Fibroblast of peridontal ligament (primary cell): ENCODE data around the gene KMT2B.

ENCODE experiments used
- DNase-seq: peaks from one replicate; pipeline ENCODE4 v3.0.0-alpha.2; 2010; ENCODE audit errors: extremely low read depth

KMT2B gene

DNA sequence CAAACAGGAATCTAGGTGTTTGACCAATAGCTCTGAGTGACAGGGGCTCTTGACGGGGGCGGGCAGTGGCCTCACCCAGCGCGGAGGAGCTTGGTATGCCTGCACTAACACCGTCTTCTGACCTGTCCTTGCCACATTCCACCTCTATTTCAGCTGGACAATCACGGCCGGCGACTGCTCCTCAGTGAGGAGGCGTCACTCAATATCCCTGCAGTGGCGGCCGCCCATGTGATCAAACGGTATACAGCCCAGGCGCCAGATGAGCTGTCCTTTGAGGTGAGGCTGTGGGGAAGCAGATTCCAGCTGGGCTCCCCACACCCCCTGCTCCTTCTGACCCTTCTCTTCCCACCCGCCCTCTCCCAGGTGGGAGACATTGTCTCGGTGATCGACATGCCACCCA is 62.3 kb downstream of the KMT2B start:
- no peak for DNase-seq

GRCh38 chr19:35780717-35781116 is 62.9 kb downstream of the KMT2B start:
- no peak for DNase-seq

- no peak for DNase-seq
Measured at GRCh38 chr19:35781650-35782049, 63.8 kb downstream of the KMT2B start.

GRCh38 chr19:35782589-35782988 is 64.8 kb downstream of the KMT2B start:
- no peak for DNase-seq

- DNase-seq: no peak
Measured at GRCh38 chr19:35783469-35784434, 65.9 kb downstream of the KMT2B start.

- DNase-seq: no peak
Measured at GRCh38 chr19:35784503-35785338, 66.9 kb downstream of the KMT2B start.

- DNase-seq: no peak
Measured at GRCh38 chr19:35785339-35785627, 67.5 kb downstream of the KMT2B start.

DNA sequence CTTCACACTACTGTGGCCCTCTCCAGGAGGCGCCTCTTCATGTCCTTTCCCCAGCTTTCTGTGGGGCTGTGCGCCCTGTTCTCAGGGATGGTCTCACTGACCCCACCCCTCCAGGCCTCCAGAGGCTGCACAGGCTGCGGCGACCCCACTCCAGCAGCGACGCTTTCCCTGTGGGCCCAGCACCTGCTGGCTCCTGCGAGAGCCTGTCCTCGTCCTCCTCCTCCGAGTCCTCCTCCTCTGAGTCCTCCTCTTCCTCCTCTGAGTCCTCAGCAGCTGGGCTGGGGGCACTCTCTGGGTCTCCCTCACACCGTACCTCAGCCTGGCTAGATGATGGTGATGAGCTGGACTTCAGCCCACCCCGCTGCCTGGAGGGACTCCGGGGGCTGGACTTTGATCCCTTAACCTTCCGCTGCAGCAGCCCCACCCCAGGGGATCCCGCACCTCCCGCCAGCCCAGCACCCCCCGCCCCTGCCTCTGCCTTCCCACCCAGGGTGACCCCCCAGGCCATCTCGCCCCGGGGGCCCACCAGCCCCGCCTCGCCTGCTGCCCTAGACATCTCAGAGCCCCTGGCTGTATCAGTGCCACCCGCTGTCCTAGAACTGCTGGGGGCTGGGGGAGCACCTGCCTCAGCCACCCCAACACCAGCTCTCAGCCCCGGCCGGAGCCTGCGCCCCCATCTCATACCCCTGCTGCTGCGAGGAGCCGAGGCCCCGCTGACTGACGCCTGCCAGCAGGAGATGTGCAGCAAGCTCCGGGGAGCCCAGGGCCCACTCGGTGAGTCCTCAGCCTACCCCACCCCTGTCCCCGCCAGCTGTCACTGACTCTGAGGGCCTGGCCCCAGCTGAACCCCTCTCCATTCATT is 68.7 kb downstream of the KMT2B start:
- DNase-seq: no peak

DNA sequence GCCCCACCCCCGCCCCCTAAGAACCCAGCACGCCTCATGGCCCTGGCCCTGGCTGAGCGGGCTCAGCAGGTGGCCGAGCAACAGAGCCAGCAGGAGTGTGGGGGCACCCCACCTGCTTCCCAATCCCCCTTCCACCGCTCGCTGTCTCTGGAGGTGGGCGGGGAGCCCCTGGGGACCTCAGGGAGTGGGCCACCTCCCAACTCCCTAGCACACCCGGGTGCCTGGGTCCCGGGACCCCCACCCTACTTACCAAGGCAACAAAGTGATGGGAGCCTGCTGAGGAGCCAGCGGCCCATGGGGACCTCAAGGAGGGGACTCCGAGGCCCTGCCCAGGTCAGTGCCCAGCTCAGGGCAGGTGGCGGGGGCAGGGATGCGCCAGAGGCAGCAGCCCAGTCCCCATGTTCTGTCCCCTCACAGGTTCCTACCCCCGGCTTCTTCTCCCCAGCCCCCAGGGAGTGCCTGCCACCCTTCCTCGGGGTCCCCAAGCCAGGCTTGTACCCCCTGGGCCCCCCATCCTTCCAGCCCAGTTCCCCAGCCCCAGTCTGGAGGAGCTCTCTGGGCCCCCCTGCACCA is 69.5 kb downstream of the KMT2B start:
- no peak for DNase-seq
